OCI-LY1 (cell line): Measurements from ENCODE around the gene IFITM2.

ENCODE experiments used
- H2AFZ ChIP-seq: fragments of 200-600 bp; sonication (generic), shearing (Covaris generic); 2 replicates; pipeline ENCODE4 v1.6.0; 2014; ENCODE audit warnings: antibody characterized with exemption, mild to moderate bottlenecking, low read length
- H3F3A ChIP-seq: fragments of 200-600 bp; sonication (generic), shearing (Covaris generic); 2 replicates; pipeline ENCODE4 v1.6.0; 2014; ENCODE audit warnings: mild to moderate bottlenecking, antibody characterized with exemption, low read length, moderate library complexity; ENCODE audit not compliant: insufficient read depth
- H3K27ac ChIP-seq: fragments of 200-600 bp; sonication (generic); 2 replicates; pipeline ENCODE4 v1.5.1; 2014; ENCODE audit warnings: low read length, mixed run types, mild to moderate bottlenecking, low read depth; ENCODE audit not compliant: poor library complexity, severe bottlenecking
- H3K27me3 ChIP-seq: fragments of 200-600 bp; sonication (generic); 2 replicates; pipeline ENCODE4 v1.6.0; 2014; ENCODE audit warnings: antibody characterized with exemption, mild to moderate bottlenecking, low read length, moderate library complexity; ENCODE audit not compliant: insufficient read depth
- H3K36me3 ChIP-seq: fragments of 200-600 bp; sonication (generic); 2 replicates; pipeline ENCODE4 v1.6.1; 2014; ENCODE audit warnings: mild to moderate bottlenecking, antibody characterized with exemption, low read length, moderate library complexity, mixed read lengths; ENCODE audit not compliant: insufficient read depth
- H3K4me1 ChIP-seq: fragments of 200-600 bp; sonication (generic); 2 replicates; pipeline ENCODE4 v1.5.1; 2014; ENCODE audit warnings: mild to moderate bottlenecking, low read length, moderate library complexity; ENCODE audit not compliant: insufficient read depth, severe bottlenecking
- H3K4me2 ChIP-seq: fragments of 200-600 bp; sonication (generic), shearing (Covaris generic); 2 replicates; pipeline ENCODE4 v1.6.1; 2014; ENCODE audit warnings: low read length
- H3K4me3 ChIP-seq: fragments of 200-600 bp; sonication (generic); 2 replicates; pipeline ENCODE4 v1.5.1; 2014; ENCODE audit warnings: low read length, low read depth, mild to moderate bottlenecking, mixed read lengths; ENCODE audit not compliant: poor library complexity, severe bottlenecking
- H3K79me2 ChIP-seq: fragments of 200-600 bp; shearing (Covaris generic); 2 replicates; pipeline ENCODE4 v1.6.1; 2016; ENCODE audit warnings: mixed run types, low read length, mixed read lengths; ENCODE audit not compliant: insufficient read depth
- H3K9ac ChIP-seq: fragments of 200-600 bp; sonication (generic), shearing (Covaris generic); 2 replicates; pipeline ENCODE4 v1.6.1; 2014; ENCODE audit warnings: mild to moderate bottlenecking, low read length, mixed read lengths
- H3K9me2 ChIP-seq: fragments of 200-600 bp; sonication (generic), shearing (Covaris generic); 2 replicates; pipeline ENCODE4 v1.6.1; 2014; ENCODE audit warnings: low read depth, mild to moderate bottlenecking, low read length, mixed read lengths
- H3K9me3 ChIP-seq: fragments of 200-600 bp; shearing (Covaris generic); 2 replicates; pipeline ENCODE4 v1.6.1; 2014; ENCODE audit warnings: low read length, mixed read lengths
- H4K20me1 ChIP-seq: fragments of 200-600 bp; sonication (generic), shearing (Covaris generic); 2 replicates; pipeline ENCODE4 v1.6.0; 2016; ENCODE audit warnings: mild to moderate bottlenecking, low read length; ENCODE audit not compliant: insufficient read depth
- CTCF ChIP-seq: fragments of 200-600 bp; sonication (generic), shearing (Covaris generic); IDR thresholded peaks from 2 replicates; pipeline ENCODE4 v1.5.1; 2017; ENCODE audit warnings: mild to moderate bottlenecking, antibody characterized with exemption, low read length, moderate library complexity, mixed read lengths
- EZH2 ChIP-seq: fragments of 200-600 bp; sonication (generic), shearing (Covaris generic); IDR thresholded peaks from 2 replicates; pipeline ENCODE4 v1.8.0; 2017; ENCODE audit warnings: borderline replicate concordance, mixed run types, mild to moderate bottlenecking, antibody characterized with exemption, low read length, moderate library complexity, mixed read lengths

Gene IFITM2

GRCh38 chr11:334264-334994 is 26.8 kb downstream of the IFITM2 start:
- Histone ChIP-seq H2AFZ (no peak overlapping the region), H3K79me2 (no peaks in the 10 kb centered on the region), H3K36me3 (peaks cover 5% of the 10 kb centered on the region; the same call in 1 of the 2 replicates), H4K20me1 (no peaks in the 10 kb centered on the region), H3K9ac (no peak overlapping the region), H3K27me3 (peaks cover 3% of the 10 kb centered on the region; the same call in 1 of the 2 replicates), H3F3A (no peaks in the 10 kb centered on the region), H3K9me2 (no peaks in the 10 kb centered on the region), H3K27ac (no peak overlapping the region), H3K4me3 (no peak overlapping the region), H3K9me3 (peaks cover 8% of the 10 kb centered on the region; the same call in 1 of the 2 replicates), H3K4me1 (peaks cover 36% of the 10 kb centered on the region), H3K4me2 (no peak overlapping the region)
- TF ChIP-seq CTCF (no peak), EZH2 (no peak)

- H3K4me3 ChIP-seq, result no peak overlapping the region
- peaks cover 5% of the 10 kb centered on the region; the same call in 1 of the 2 replicates for H3K36me3 ChIP-seq
- H3K9ac ChIP-seq, result no peak overlapping the region
- H3K9me2 ChIP-seq, result no peaks in the 10 kb centered on the region
- H3K9me3 ChIP-seq, result peaks cover 8% of the 10 kb centered on the region; the same call in 1 of the 2 replicates
- peaks cover 33% of the 10 kb centered on the region for H3K4me1 ChIP-seq
- TF ChIP-seq EZH2, result no peak
- no peak for TF ChIP-seq CTCF
- H3K27me3 ChIP-seq, result peaks cover 3% of the 10 kb centered on the region; the same call in 1 of the 2 replicates
- peak overlapping the region; percentile 30 for H3K27ac ChIP-seq
- H3K4me2 ChIP-seq, result no peak overlapping the region
- no peaks in the 10 kb centered on the region for H3K79me2 ChIP-seq
- no peaks in the 10 kb centered on the region for H4K20me1 ChIP-seq
- H2AFZ ChIP-seq, result no peak overlapping the region
- no peaks in the 10 kb centered on the region for H3F3A ChIP-seq
These were observed 28.4 kb downstream of the IFITM2 start for GRCh38 chr11:335779-336658.

GRCh38 chr11:336659-337198 is 29.1 kb downstream of the IFITM2 start:
- peaks cover 8% of the 10 kb centered on the region; the same call in 1 of the 2 replicates for H3K9me3 ChIP-seq
- no peak overlapping the region for H2AFZ ChIP-seq
- H3K9me2 ChIP-seq, result no peaks in the 10 kb centered on the region
- no peak overlapping the region for H3K9ac ChIP-seq
- peak overlapping the region; percentile 30 for H3K27ac ChIP-seq
- H3F3A ChIP-seq, result no peaks in the 10 kb centered on the region
- H3K27me3 ChIP-seq, result peaks cover 3% of the 10 kb centered on the region; the same call in 1 of the 2 replicates
- no peak overlapping the region for H3K4me2 ChIP-seq
- H3K4me1 ChIP-seq, result peaks cover 33% of the 10 kb centered on the region
- no peak overlapping the region for H3K4me3 ChIP-seq
- H3K79me2 ChIP-seq, result no peaks in the 10 kb centered on the region
- TF ChIP-seq EZH2 (no peak), CTCF (no peak)
- no peaks in the 10 kb centered on the region for H4K20me1 ChIP-seq
- H3K36me3 ChIP-seq, result peaks cover 5% of the 10 kb centered on the region; the same call in 1 of the 2 replicates
